GM20000 (cell line): ENCODE data around the gene ARHGAP26.

Source experiments
- DNase-seq: peaks from one replicate; pipeline ENCODE4 v3.0.0; 2012; ENCODE audit warnings: low spot score
- TF ChIP-seq, protein P1 (sequence below): IDR thresholded peaks from 2 replicates; pipeline ENCODE4 v1.5.1; 2012; ENCODE audit warnings: mild to moderate bottlenecking, control low read depth; ENCODE audit errors: extremely low read depth, missing control alignments

The ARHGAP26 gene

DNA sequence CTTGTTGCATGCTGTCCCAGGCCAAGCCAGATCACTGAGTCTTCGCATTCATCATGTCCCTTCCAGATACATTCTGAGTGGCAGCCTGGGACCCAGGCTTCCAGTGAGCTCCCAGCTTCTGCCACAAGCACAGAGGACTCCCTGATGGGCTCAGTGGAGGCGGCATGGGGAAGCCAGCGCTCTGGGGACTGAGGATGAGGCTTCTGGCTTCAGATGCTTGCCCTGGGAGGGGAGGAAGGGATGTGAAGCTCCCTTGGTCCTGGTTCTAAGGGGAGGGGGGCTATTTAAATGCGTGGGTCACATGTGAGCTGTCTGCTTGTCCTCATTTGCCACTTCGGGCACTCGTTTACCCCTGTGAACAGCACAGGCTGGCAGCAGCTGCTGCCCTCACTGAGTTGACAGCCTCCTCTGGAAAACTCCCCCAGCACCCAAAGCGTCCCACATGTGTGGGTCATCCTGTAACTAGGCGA lies 459.3 kb downstream of the ARHGAP26 start:
- TF ChIP-seq, protein P1, sequence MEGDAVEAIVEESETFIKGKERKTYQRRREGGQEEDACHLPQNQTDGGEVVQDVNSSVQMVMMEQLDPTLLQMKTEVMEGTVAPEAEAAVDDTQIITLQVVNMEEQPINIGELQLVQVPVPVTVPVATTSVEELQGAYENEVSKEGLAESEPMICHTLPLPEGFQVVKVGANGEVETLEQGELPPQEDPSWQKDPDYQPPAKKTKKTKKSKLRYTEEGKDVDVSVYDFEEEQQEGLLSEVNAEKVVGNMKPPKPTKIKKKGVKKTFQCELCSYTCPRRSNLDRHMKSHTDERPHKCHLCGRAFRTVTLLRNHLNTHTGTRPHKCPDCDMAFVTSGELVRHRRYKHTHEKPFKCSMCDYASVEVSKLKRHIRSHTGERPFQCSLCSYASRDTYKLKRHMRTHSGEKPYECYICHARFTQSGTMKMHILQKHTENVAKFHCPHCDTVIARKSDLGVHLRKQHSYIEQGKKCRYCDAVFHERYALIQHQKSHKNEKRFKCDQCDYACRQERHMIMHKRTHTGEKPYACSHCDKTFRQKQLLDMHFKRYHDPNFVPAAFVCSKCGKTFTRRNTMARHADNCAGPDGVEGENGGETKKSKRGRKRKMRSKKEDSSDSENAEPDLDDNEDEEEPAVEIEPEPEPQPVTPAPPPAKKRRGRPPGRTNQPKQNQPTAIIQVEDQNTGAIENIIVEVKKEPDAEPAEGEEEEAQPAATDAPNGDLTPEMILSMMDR, result no peak
- no peak for DNase-seq

DNA sequence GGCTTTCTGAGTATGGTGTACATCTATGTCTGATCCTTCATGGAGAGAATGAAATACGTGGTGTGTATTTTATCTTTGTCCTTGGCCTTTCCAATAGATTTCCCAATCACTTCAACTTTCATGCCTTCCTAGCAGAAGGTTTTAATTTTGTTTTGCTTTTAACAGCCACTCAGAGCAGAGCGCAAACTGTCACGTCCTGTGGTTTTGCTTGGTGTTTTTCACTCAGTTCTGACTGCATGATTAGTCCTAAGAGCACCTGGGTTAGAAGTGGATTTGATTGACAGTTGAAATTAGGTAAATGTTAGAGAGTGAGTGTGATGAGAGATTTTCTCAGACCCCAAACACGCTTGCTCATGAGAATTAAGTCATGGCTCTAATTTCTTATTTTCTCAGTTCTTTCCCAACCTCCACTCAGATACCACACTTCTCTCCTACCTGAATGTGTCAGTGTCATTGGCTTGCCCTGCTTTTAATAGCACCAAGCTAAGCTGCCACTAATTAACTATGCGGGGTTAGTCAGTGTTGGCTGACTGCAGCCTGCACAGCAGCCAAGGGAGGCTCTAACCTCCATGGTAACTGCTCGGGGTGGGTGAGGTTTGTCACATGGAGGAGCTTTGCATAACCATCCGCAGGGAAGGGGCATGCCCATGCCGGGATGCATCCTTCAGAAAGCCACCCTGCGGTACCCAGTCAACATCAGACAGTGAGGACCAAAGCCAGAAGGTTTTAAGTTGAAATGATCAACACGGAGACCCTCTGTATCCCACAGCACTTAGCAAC lies 459.9 kb downstream of the ARHGAP26 start:
- peak; percentile 77 for DNase-seq
- TF ChIP-seq, protein P1, result no peak

DNA sequence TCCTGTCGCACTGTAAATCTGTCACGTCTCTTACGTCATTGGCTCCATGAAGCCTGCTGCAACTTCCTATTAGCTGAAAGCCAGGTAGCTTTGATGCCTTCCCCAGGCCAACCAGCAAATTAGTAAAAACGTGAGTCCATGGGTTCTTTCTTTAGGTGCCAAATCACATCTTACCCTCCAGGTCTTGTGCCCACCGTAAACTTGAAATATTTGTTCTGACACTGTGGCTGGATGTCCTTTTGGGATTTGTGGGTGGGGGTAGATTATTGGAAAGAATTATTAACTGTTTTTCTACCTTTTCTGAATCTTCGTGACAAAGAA lies 460.5 kb downstream of the ARHGAP26 start:
- TF ChIP-seq, protein P1, result no peak
- no peak for DNase-seq

DNA sequence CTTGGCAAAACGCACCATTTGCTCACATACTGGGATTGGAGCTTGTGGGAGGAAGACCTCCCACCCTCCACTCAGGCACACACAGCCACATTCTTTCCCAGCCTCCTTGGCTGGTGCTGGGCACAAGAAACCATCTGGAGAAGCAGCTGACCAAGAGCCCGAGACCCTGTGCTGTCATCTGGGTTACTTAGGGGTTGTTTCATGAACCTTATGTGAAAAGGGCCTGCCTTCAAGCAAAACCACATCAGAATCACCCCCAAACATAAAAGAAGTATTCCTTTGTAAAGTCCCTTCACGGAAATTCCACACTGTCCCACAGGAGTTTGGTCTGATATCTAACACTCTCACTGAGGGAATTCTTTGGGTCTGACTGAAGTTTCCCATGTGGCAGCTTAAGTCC lies 461.2 kb downstream of the ARHGAP26 start:
- TF ChIP-seq, protein P1, result no peak
- DNase-seq, result no peak

DNA sequence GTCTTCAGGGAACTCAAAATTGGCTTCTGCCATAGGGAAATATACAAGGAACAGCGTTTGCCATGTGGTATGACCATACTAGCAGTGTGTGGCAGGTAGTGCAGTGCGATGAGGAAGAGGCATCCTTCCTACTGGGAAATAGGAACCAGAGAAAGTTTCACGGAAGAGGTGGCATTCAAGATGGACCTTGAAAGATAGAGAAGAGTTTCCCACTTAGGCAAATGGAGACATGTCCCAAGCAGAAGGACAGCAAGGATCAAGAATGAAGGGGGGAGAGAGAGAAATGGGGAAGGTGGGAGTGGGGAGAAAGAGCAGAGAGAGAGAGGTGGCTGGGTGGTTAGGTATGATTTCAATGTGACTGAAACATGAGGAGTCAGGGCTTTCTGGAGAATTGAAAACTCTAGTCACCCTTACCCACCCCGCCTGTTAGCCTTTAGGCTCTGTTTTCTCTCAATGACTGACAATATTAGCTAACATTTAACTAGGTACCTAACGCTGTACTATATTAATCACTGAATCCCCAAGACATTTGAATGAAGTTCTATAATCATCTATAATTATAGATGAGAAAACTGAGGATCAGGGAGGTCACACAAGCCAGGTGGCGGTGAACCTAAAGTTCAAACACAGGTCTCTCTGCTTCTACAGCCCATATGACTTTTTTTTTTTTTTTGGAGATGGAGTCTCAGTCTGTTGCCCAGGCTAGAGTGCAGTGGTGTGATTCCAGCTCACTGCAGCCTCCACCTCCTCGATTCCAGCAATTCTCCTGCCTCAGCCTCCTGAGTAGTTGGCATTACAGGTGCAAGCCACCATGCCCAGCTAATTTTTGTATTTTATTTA lies 462.0 kb downstream of the ARHGAP26 start:
- TF ChIP-seq, protein P1, result no peak
- DNase-seq, result no peak

DNA sequence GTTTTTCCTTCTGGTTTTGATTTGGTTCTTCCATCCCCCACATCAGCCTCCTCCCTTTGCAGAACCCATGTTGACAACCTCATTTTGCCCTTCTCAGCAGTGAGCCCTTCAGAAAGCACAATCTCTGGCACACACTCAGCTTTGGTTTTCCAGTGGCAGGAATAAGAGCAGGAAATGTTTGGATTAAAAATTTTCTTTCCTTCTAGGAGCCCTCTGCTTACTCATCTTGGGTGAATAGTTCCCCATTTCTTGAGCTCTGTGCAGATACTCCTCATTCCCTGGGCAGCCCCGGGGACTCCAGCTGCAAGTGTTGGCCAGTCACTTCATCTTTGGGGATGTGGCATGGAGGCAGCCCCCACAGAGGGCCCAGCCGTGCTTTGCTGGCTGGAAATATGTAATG lies 462.9 kb downstream of the ARHGAP26 start:
- DNase-seq, result no peak
- TF ChIP-seq, protein P1, result no peak

DNA sequence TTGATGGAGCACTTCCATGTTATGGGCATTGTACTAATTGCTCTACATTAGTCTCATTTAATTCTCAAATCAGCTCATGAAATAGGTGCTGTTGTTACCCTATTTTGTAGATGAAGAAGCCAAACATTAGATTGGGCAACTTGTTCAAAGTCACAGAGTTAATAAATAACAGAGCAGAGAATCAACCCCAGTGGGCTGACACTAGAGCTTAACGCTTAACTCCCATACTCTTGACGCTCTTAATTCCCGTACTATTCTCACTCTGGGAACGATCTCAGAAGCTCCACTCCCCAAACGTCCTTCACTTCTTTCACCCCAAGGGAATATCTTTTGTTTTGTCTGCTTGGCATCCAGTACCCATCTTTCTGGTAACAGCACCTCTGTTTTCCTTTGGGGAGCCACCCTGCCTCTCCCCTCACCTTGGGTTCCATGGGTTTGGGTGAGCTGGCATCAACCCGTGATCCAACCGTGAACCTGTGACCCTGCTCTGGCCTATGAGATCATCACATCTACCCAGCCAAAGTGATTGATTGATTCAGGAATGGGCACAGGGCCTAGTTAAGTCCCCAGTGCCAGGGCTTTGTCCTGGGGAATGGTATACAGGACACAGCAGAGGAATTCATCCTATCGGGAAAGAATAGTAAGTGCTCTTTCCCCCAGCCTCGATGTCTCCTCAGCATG lies 464.1 kb downstream of the ARHGAP26 start:
- no peak for DNase-seq
- TF ChIP-seq, protein P1, result no peak
